Erythroblast (primary cell): ENCODE measurements around the gene RAB1A.

Source experiments
- GATA1 ChIP-seq: IDR thresholded peaks from 2 replicates; pipeline ENCODE4 v1.6.1; 2011; ENCODE audit warnings: low read depth, mild to moderate bottlenecking, control low read depth, low read length, moderate library complexity
- POLR2A ChIP-seq: IDR thresholded peaks from 2 replicates; pipeline ENCODE4 v1.6.1; 2011; ENCODE audit warnings: mild to moderate bottlenecking, low read length

DNA sequence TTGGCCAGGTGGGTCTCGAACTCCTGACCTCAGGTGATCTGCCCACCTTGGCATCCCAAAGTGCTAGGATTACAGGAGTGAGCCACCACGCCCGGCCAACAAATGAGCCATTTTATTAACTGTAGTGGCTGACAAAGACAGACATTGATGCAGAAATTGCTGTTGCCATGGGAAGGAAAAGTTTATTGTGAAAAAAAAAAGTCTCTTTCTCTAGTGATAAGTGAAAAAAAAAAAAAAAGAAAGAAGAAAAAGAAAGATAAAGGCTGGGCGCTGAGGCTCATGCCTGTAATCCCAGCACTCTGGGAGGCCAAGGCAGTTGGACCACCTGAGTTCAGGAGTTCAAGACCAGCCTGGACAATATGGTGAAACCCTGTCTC lies 39.8 kb upstream of the RAB1A start:
- no peak for TF ChIP-seq POLR2A
- TF ChIP-seq GATA1 = no peak
